ENCODE measurements around the gene TMEM43.

GRCh38 chr3:14139771-14140170 lies 14.9 kb downstream of the TMEM43 start:
- TF ChIP-seq CTCF (IDR thresholded peaks at IDR 0.05; ENCODE audit: poor library complexity) (no peak), EZH2 (IDR thresholded peaks at IDR 0.05; ENCODE audit: borderline replicate concordance) (no peak), EZH2phosphoT487 (IDR thresholded peaks at IDR 0.05; ENCODE audit: low read depth, severe bottlenecking, unreplicated experiment) (no peak)

Measured in hepatocyte (in vitro differentiated cells).